K562 (cell line): Measurements from ENCODE around the gene USP27X.

ENCODE experiments used
- ARID2 ChIP-seq: fragments of 450-650 bp; IDR thresholded peaks from 2 replicates; pipeline ENCODE4 v1.6.1; 2017; ENCODE audit warnings: antibody characterized with exemption, mild to moderate bottlenecking
- CBFB ChIP-seq: sonication (generic); formaldehyde crosslinking; IDR thresholded peaks from 2 replicates; pipeline ENCODE4 v1.4.0; 2020; ENCODE audit warnings: mild to moderate bottlenecking, missing genetic modification reagents
- NCOR1 ChIP-seq: fragments of 450-650 bp; IDR thresholded peaks from 2 replicates; pipeline ENCODE4 v1.6.1; 2016; ENCODE audit warnings: mild to moderate bottlenecking, moderate library complexity
- RBM17 ChIP-seq: fragments of 200-400 bp; formaldehyde crosslinking; IDR thresholded peaks from 2 replicates; pipeline ENCODE4 v1.6.1; 2017; ENCODE audit warnings: low read depth, mild to moderate bottlenecking, low read length, borderline replicate concordance

DNA sequence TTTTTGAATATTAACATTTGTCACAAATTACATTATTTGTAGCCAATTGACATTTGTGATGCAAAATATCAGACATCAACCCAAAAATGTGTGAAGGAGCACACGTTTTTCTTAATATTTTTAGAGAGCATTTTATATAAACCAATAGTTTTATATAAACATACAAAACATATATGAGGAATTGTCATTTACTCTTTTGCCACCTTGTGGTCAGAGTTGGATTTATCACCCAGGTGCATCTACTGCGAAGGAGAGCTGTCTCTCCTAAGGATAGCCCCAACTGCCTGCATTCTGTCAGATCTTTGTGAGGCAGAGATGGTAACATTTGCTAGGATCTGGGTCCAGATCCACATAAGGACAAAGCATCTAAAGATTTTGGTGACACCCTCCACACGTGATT is 2.5 kb upstream of the USP27X start:
- TF ChIP-seq ARID2 (no peak), NCOR1 (no peak), CBFB (CRISPR knock-in tag) (no peak), RBM17 (no peak)
